Endothelial cell of umbilical vein (primary cell): ENCODE data around the gene CCDC30. TPM values are rescaled to one million over a fixed set of nuclear protein-coding genes. Genes with fewer than 3 reads are reported as not detected.

Source experiments
- BruUV-seq: library from RNA; stranded (reverse); fragments of 400-500 nt; replicated peaks from 2 replicates; lab custom pipeline; 2021; lab: Mats Ljungman, UMichigan
- CTCF ChIA-PET: fragments of 300-600, 350-600 bp; sonication (Branson Sonifier 250); formaldehyde crosslinking; loops from one replicate; lab custom pipeline; 2021; ENCODE audit warnings: antibody characterized with exemption, inconsistent platforms; lab: Charles Lee
- POLR2A ChIA-PET: fragments of 300-600, 350-600 bp; sonication (Branson Sonifier 250); formaldehyde crosslinking; loops from one replicate; lab custom pipeline; 2021; ENCODE audit warnings: antibody characterized with exemption, inconsistent platforms; lab: Charles Lee
- DNase-seq: peaks from one replicate; pipeline ENCODE4 v3.0.0-alpha.2; 2011; ENCODE audit warnings: low read depth, low spot score
- FAIRE-seq: peaks from 2 replicates; lab custom pipeline; 2011; peaks lifted over from hg19 to GRCh38; lab: Jason Lieb, UNC
- H2AFZ ChIP-seq: 2 replicates; pipeline ENCODE4 v1.6.0; 2012; ENCODE audit warnings: low read depth, low read length, control low read depth, inconsistent platforms
- H3K27ac ChIP-seq: 2 replicates; pipeline ENCODE4 v1.5.1; 2011; ENCODE audit warnings: low read depth, mild to moderate bottlenecking, control low read depth, low read length, moderate library complexity; ENCODE audit not compliant: insufficient read depth
- H3K27me3 ChIP-seq, 2 experiments: 2 replicates each; pipeline versions ENCODE4 v1.6.0 to v1.6.1; 2011; ENCODE audit warnings: low read length in 2 of 2, mixed read lengths in 1 of 2; ENCODE audit not compliant: control insufficient read depth in 2 of 2, insufficient read depth in 2 of 2
- H3K36me3 ChIP-seq, 2 experiments: 2 replicates in 1 of 2; 3 replicates in 1 of 2; pipeline ENCODE4 v1.5.1; 2011; ENCODE audit warnings: low read length in 2 of 2, mild to moderate bottlenecking in 1 of 2, moderate library complexity in 1 of 2; ENCODE audit not compliant: control insufficient read depth in 2 of 2, insufficient read depth in 2 of 2; ENCODE audit errors: extremely low read depth in 1 of 2
- H3K4me1 ChIP-seq: 3 replicates; pipeline ENCODE4 v1.5.1; 2011; ENCODE audit warnings: mild to moderate bottlenecking, low read length; ENCODE audit not compliant: control insufficient read depth, insufficient read depth; ENCODE audit errors: extremely low read depth
- H3K4me2 ChIP-seq: 2 replicates; pipeline ENCODE4 v1.6.1; 2011; ENCODE audit warnings: low read length, control low read depth, mixed read lengths; ENCODE audit not compliant: insufficient read depth
- H3K4me3 ChIP-seq, 3 experiments: fragments of 200-600 bp in 1 of 3; sonication (generic), shearing (Covaris generic) in 1 of 3; replicated peaks in 1 of 3; 2 replicates each; pipeline ENCODE4 v1.5.1; 2011 to 2016; ENCODE audit warnings: control low read depth in 3 of 3, low read length in 3 of 3, mild to moderate bottlenecking in 2 of 3, inconsistent platforms in 1 of 3, low read depth in 1 of 3, moderate library complexity in 1 of 3; ENCODE audit not compliant: insufficient read depth in 1 of 3
- H3K79me2 ChIP-seq: 2 replicates; pipeline ENCODE4 v1.6.0; 2012; ENCODE audit warnings: low read length, inconsistent platforms; ENCODE audit not compliant: control insufficient read depth, insufficient read depth
- H3K9ac ChIP-seq: replicated peaks from 2 replicates; pipeline ENCODE3; 2011; ENCODE audit warnings: low read length, control low read depth; ENCODE audit not compliant: insufficient read depth; ENCODE audit errors: extremely low read depth
- H3K9me1 ChIP-seq: replicated peaks from 3 replicates; pipeline ENCODE4 v1.6.0; 2011; ENCODE audit warnings: mild to moderate bottlenecking, low read length; ENCODE audit not compliant: control insufficient read depth, insufficient read depth; ENCODE audit errors: extremely low read depth
- H3K9me3 ChIP-seq: replicated peaks from 2 replicates; pipeline ENCODE4 v1.5.1; 2012; ENCODE audit warnings: low read length, inconsistent platforms; ENCODE audit not compliant: control insufficient read depth, insufficient read depth
- H4K20me1 ChIP-seq: replicated peaks from 2 replicates; pipeline ENCODE3; 2011; ENCODE audit warnings: mild to moderate bottlenecking, low read length; ENCODE audit not compliant: control insufficient read depth, insufficient read depth; ENCODE audit errors: extremely low read depth
- EZH2 ChIP-seq: IDR thresholded peaks from 2 replicates; pipeline ENCODE4 v1.6.1; 2012; ENCODE audit warnings: borderline replicate concordance, low read depth, mild to moderate bottlenecking, moderate library complexity, low read length, inconsistent platforms; ENCODE audit not compliant: severe bottlenecking
- FOS ChIP-seq: IDR thresholded peaks from 2 replicates; pipeline ENCODE4 v1.6.1; 2011; ENCODE audit warnings: mild to moderate bottlenecking, low read length, moderate library complexity, borderline replicate concordance; ENCODE audit not compliant: insufficient read depth
- GATA2 ChIP-seq: IDR thresholded peaks from 2 replicates; pipeline ENCODE4 v1.7.0; 2011; ENCODE audit warnings: low read depth, mild to moderate bottlenecking, moderate library complexity, mixed read lengths, low read length; ENCODE audit not compliant: insufficient read length, insufficient read depth
- JUN ChIP-seq: IDR thresholded peaks from 2 replicates; pipeline ENCODE4 v1.6.1; 2011; ENCODE audit warnings: borderline replicate concordance, low read depth; ENCODE audit not compliant: insufficient read length, insufficient read depth
- MYC ChIP-seq: IDR thresholded peaks from one replicate; pipeline ENCODE4 v1.6.1; 2011; ENCODE audit warnings: mild to moderate bottlenecking, low read depth, low read length
- POLR2A ChIP-seq: IDR thresholded peaks from 2 replicates; pipeline ENCODE4 v1.6.1; 2012; ENCODE audit warnings: low read depth, mild to moderate bottlenecking, control low read depth, low read length
- POLR2AphosphoS5 ChIP-seq: IDR thresholded peaks from 2 replicates; pipeline ENCODE4 v1.6.1; 2012; ENCODE audit warnings: low read depth, mild to moderate bottlenecking, control low read depth, low read length, moderate library complexity; ENCODE audit not compliant: insufficient read depth
- dilution Hi-C: fragments of 300-500 bp; cut with MboI; formaldehyde crosslinking; loops from one replicate; pipeline ENCODE4 v1.15.0; 2019; ENCODE audit warnings: low sequenced_read_pairs; ENCODE audit not compliant: extremely low pct_ligation_motif_present
- intact Hi-C: fragments of 100-400 bp; cut with micrococcal nuclease; formaldehyde crosslinking; loops from one replicate; pipeline ENCODE4 v1.10.0; 2022
- polyA plus RNA-seq, 4 experiments: library from polyadenylated mRNA; depleted of rRNA in 3 of 4; stranded (reverse) in 3 of 4; unstranded in 1 of 4; fragments of >200 nt; gene quantifications; 2 replicates each; pipeline versions ENCODE4 v1.2.1 to v1.2.3, GENCODE V29; 2011 to 2012; ENCODE audit warnings: missing spikeins in 1 of 4
- total RNA-seq: library from RNA; stranded (reverse); gene quantifications from 2 replicates; pipeline ENCODE4 v1.2.3, GENCODE V29; 2021
- TF ChIP-seq, protein P1 (sequence below), 2 donors: IDR thresholded peaks; 1 replicate in 1 of 2; 2 replicates in 1 of 2; pipeline ENCODE4 v1.5.1; 2011; ENCODE audit warnings: low read length in 2 of 2, mild to moderate bottlenecking in 2 of 2, moderate library complexity in 2 of 2, control low read depth in 1 of 2, inconsistent platforms in 1 of 2, low read depth in 1 of 2; ENCODE audit not compliant: insufficient read depth in 1 of 2; ENCODE audit errors: extremely low read depth in 1 of 2
- TF ChIP-seq, protein P2 (sequence below): IDR thresholded peaks from 2 replicates; pipeline ENCODE4 v1.6.1; 2011; ENCODE audit not compliant: insufficient read depth, insufficient read length

Gene CCDC30
- total and polyA plus RNA-seq, 2 donors (not counting 3 experiments of a cell fraction or from before 2014, with no cell fraction given), result 0.19 to 2.9 TPM

DNA sequence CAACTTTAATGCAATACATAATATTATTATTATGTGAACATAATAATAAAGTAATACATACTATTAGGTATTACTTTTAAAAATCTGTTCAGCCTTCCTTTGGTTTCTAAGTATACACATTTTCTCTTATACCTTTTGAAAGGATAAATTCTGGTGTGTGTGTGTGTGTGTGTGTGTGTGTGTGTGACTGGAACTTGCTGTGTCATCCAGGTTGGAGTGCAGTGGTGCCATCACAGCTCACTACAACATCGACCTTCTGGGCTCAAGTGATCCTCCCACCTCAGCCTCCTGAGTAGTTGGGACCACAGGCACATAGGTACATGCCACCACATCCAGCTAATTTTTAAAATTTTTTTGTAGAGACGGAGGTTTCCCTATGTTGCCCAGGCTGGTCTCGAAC, 88.5 kb downstream of the CCDC30 start:
- DNase-seq (no peak), FAIRE-seq (no peak)
- TF ChIP-seq GATA2 (no peak), POLR2A (no peak), JUN (no peak), POLR2AphosphoS5 (no peak), FOS (no peak), MYC (no peak), EZH2 (no peak)
- TF ChIP-seq, protein P1, sequence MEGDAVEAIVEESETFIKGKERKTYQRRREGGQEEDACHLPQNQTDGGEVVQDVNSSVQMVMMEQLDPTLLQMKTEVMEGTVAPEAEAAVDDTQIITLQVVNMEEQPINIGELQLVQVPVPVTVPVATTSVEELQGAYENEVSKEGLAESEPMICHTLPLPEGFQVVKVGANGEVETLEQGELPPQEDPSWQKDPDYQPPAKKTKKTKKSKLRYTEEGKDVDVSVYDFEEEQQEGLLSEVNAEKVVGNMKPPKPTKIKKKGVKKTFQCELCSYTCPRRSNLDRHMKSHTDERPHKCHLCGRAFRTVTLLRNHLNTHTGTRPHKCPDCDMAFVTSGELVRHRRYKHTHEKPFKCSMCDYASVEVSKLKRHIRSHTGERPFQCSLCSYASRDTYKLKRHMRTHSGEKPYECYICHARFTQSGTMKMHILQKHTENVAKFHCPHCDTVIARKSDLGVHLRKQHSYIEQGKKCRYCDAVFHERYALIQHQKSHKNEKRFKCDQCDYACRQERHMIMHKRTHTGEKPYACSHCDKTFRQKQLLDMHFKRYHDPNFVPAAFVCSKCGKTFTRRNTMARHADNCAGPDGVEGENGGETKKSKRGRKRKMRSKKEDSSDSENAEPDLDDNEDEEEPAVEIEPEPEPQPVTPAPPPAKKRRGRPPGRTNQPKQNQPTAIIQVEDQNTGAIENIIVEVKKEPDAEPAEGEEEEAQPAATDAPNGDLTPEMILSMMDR (IDR thresholded peaks at IDR 0.05; ENCODE audit: extremely low read depth in 1 of 2, insufficient read depth in 1 of 2, low read depth in 1 of 2, low read length in 2 of 2), result no peak
- TF ChIP-seq, protein P2, sequence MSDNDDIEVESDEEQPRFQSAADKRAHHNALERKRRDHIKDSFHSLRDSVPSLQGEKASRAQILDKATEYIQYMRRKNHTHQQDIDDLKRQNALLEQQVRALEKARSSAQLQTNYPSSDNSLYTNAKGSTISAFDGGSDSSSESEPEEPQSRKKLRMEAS, result no peak
- intact Hi-C loops, result no loop called here
- no TSS peak for BruUV-seq
- no peak overlapping the region for H2AFZ ChIP-seq
- H3K36me3 ChIP-seq, result no peaks in the 10 kb centered on the region
- ChIA-PET POLR2A (no interaction called here), CTCF (no interaction called here)
- no peaks in the 10 kb centered on the region for H4K20me1 ChIP-seq
- H3K4me2 ChIP-seq, result no peak overlapping the region
- H3K27ac ChIP-seq, result no peak overlapping the region
- H3K4me3 ChIP-seq, result no peak overlapping the region
- no peaks in the 10 kb centered on the region for H3K9me3 ChIP-seq
- peaks cover 4 to 11% of the 10 kb centered on the region in 2 experiments for H3K27me3 ChIP-seq
- no peaks in the 10 kb centered on the region for H3K79me2 ChIP-seq
- no peak overlapping the region for H3K9ac ChIP-seq
- no peaks in the 10 kb centered on the region for H3K4me1 ChIP-seq
- dilution Hi-C loops, result no loop called here
- no peaks in the 10 kb centered on the region for H3K9me1 ChIP-seq
